K562 (cell line): ENCODE results near the gene OGT. TPM values are rescaled to one million over a fixed set of nuclear protein-coding genes. Genes with fewer than 3 reads are reported as not detected.

Experiments
- ADNP ChIP-seq: fragments of 200-800 bp; sonication (Bioruptor generic); IDR thresholded peaks from 2 replicates; pipeline ENCODE4 v1.6.1; 2016; ENCODE audit warnings: missing genetic modification characterization, missing compliant biosample characterization
- C11orf30 ChIP-seq: fragments of 450-650 bp; IDR thresholded peaks from 2 replicates; pipeline ENCODE4 v1.6.1; 2016; ENCODE audit warnings: low read depth, mild to moderate bottlenecking
- CCAR2 ChIP-seq: fragments of 200-400 bp; formaldehyde crosslinking; IDR thresholded peaks from 2 replicates; pipeline ENCODE4 v1.6.1; 2017; ENCODE audit warnings: mild to moderate bottlenecking, low read depth, low read length
- CEBPB ChIP-seq: fragments of 450-650 bp; IDR thresholded peaks from 2 replicates; pipeline ENCODE4 v1.6.1; 2016; ENCODE audit warnings: missing genetic modification characterization, missing compliant biosample characterization
- E2F3 ChIP-seq: fragments of 250-450 bp; sonication (Bioruptor Pico); IDR thresholded peaks from 2 replicates; pipeline ENCODE4 v1.4.0; 2020; ENCODE audit warnings: mild to moderate bottlenecking
- ELF4 ChIP-seq: fragments of 450-650 bp; formaldehyde crosslinking; IDR thresholded peaks from 2 replicates; pipeline ENCODE4 v1.4.0; 2022; ENCODE audit warnings: missing genetic modification characterization
- FOXA1 ChIP-seq: fragments of 450-650 bp; IDR thresholded peaks from 2 replicates; pipeline ENCODE4 v1.6.1; 2016; ENCODE audit warnings: mild to moderate bottlenecking, borderline replicate concordance
- HDAC1 ChIP-seq, 2 experiments: fragments of 450-650 bp; IDR thresholded peaks; 2 replicates each; pipeline ENCODE4 v1.6.1; 2016 to 2017; ENCODE audit warnings: inconsistent platforms in 1 of 2, mild to moderate bottlenecking in 1 of 2, moderate library complexity in 1 of 2
- HMG20B ChIP-seq: fragments of 250-450 bp; sonication (Bioruptor Pico); IDR thresholded peaks from 2 replicates; pipeline ENCODE4 v1.5.0; 2021; ENCODE audit warnings: mild to moderate bottlenecking
- KLF10 ChIP-seq: fragments of 250-450 bp; sonication (Bioruptor Pico); IDR thresholded peaks from 2 replicates; pipeline ENCODE4 v1.6.1; 2021; ENCODE audit warnings: matching md5 sums
- MBD2 ChIP-seq: sonication (generic); IDR thresholded peaks from 2 replicates; pipeline ENCODE4 v1.6.1; 2016; ENCODE audit warnings: low read depth, borderline replicate concordance
- MTA3 ChIP-seq: fragments of 450-650 bp; formaldehyde crosslinking; IDR thresholded peaks from 2 replicates; pipeline ENCODE4 v1.6.1; 2017; ENCODE audit warnings: mild to moderate bottlenecking, borderline replicate concordance
- NFATC3 ChIP-seq: fragments of 450-650 bp; IDR thresholded peaks from 2 replicates; pipeline ENCODE4 v1.6.1; 2017; ENCODE audit warnings: mild to moderate bottlenecking
- NR1H2 ChIP-seq: sonication (generic); formaldehyde crosslinking; IDR thresholded peaks from 2 replicates; pipeline ENCODE4 v1.4.0; 2020; ENCODE audit warnings: mild to moderate bottlenecking, missing genetic modification reagents
- NR4A1 ChIP-seq, 2 experiments: fragments of 250-450 bp in 1 of 2; fragments of 450-650 bp in 1 of 2; sonication (Bioruptor Pico) in 1 of 2; IDR thresholded peaks; 2 replicates each; pipeline versions ENCODE4 v1.4.0 to v1.6.1; 2016 to 2020; ENCODE audit warnings: mild to moderate bottlenecking in 2 of 2, missing compliant biosample characterization in 1 of 2, missing genetic modification characterization in 1 of 2, moderate library complexity in 1 of 2
- PTBP1 ChIP-seq: fragments of 200-400 bp; formaldehyde crosslinking; IDR thresholded peaks from 2 replicates; pipeline ENCODE4 v1.6.1; 2017; ENCODE audit warnings: low read depth, low read length
- RNF2 ChIP-seq: sonication (generic); IDR thresholded peaks from 2 replicates; pipeline ENCODE4 v1.6.1; 2016
- SRSF7 ChIP-seq: fragments of 200-400 bp; formaldehyde crosslinking; optimal IDR thresholded peaks from 2 replicates; pipeline ENCODE3; 2017; ENCODE audit warnings: mild to moderate bottlenecking, low read depth, low read length
- STAG1 ChIP-seq: sonication (generic); formaldehyde crosslinking; IDR thresholded peaks from 2 replicates; pipeline ENCODE4 v1.5.0; 2020; ENCODE audit warnings: missing genetic modification reagents, borderline replicate concordance
- XRCC3 ChIP-seq: fragments of 450-650 bp; IDR thresholded peaks from 2 replicates; pipeline ENCODE4 v1.6.1; 2017; ENCODE audit warnings: mild to moderate bottlenecking, moderate library complexity
- XRCC4 ChIP-seq: IDR thresholded peaks from one replicate; pipeline ENCODE4 v1.6.1; 2011; ENCODE audit not compliant: insufficient read depth, insufficient read length; ENCODE audit errors: extremely low read depth
- XRCC5 ChIP-seq: fragments of 200-400 bp; formaldehyde crosslinking; IDR thresholded peaks from 2 replicates; pipeline ENCODE4 v1.6.1; 2017; ENCODE audit warnings: low read depth, mild to moderate bottlenecking, low read length
- ZBTB8A ChIP-seq: fragments of 450-650 bp; IDR thresholded peaks from 2 replicates; pipeline ENCODE4 v1.6.1; 2018; ENCODE audit warnings: mild to moderate bottlenecking, moderate library complexity; ENCODE audit not compliant: partially characterized antibody
- ZC3H11A ChIP-seq: IDR thresholded peaks from 2 replicates; pipeline ENCODE4 v1.6.1; 2012; ENCODE audit warnings: low read depth, low read length, improper control_type of control experiment
- ZKSCAN1 ChIP-seq: fragments of 150-350 bp; IDR thresholded peaks from 2 replicates; pipeline ENCODE4 v1.6.1; 2016; ENCODE audit warnings: low read depth, low read length
- ZNF23 ChIP-seq: fragments of 250-450 bp; sonication (Bioruptor Pico); IDR thresholded peaks from 2 replicates; pipeline ENCODE4 v1.4.0; 2020; ENCODE audit warnings: mild to moderate bottlenecking
- ZNF3 ChIP-seq: fragments of 250-450 bp; sonication (Bioruptor Pico); IDR thresholded peaks from 2 replicates; pipeline ENCODE4 v1.5.0; 2021; ENCODE audit warnings: mild to moderate bottlenecking, moderate library complexity
- ZNF311 ChIP-seq: fragments of 250-450 bp; sonication (Bioruptor Pico); IDR thresholded peaks from 2 replicates; pipeline ENCODE4 v1.4.0; 2020; ENCODE audit warnings: mild to moderate bottlenecking, moderate library complexity
- ZNF695 ChIP-seq: fragments of 450-650 bp; formaldehyde crosslinking; IDR thresholded peaks from 2 replicates; pipeline ENCODE4 v1.4.0; 2020; ENCODE audit warnings: mild to moderate bottlenecking, moderate library complexity
- ZNF77 ChIP-seq: fragments of 250-450 bp; sonication (Bioruptor Pico); IDR thresholded peaks from 2 replicates; pipeline ENCODE4 v1.5.0; 2020
- polyA plus RNA-seq, 8 experiments: library from polyadenylated mRNA; depleted of rRNA in 4 of 8; stranded (reverse) in 5 of 8; unstranded in 3 of 8; fragments of >200 nt; fragmentation: Nextera tagmentation in 2 of 8; fragmentation: Illumina TruSeq in 1 of 8; extraction: Ambion mirVana in 2 of 8; extraction: Trizol in 1 of 8; gene quantifications; 2 replicates each; pipeline versions ENCODE4 v1.2.1 to v1.2.3, GENCODE V29; 2011 to 2014; ENCODE audit warnings: inconsistent platforms in 1 of 8, missing spikeins in 1 of 8
- total RNA-seq, 7 experiments: library from RNA; depleted of rRNA in 6 of 7; stranded (reverse); fragments of >200 nt in 6 of 7; fragmentation: Illumina TruSeq in 2 of 7; extraction: Trizol in 2 of 7; gene quantifications; 2 replicates each; pipeline versions ENCODE4 v1.2.1 to v1.2.3, GENCODE V29; 2011 to 2021; ENCODE audit warnings: low replicate concordance in 1 of 7
- TF ChIP-seq, protein P1 (sequence below): sonication (generic); formaldehyde crosslinking; IDR thresholded peaks from 2 replicates; pipeline ENCODE4 v1.8.0; 2022; ENCODE audit warnings: missing genetic modification reagents, mild to moderate bottlenecking, borderline replicate concordance
- TF ChIP-seq, protein P2 (sequence below): sonication (generic); formaldehyde crosslinking; IDR thresholded peaks from 2 replicates; pipeline ENCODE4 v1.8.0; 2022; ENCODE audit warnings: mild to moderate bottlenecking, missing genetic modification reagents

OGT gene
- total and polyA plus RNA-seq, 9 of the 15 experiments (the other 6 are each of a cell fraction or from before 2014, with no cell fraction given), result 38.9 to 347 (median 117) TPM

DNA sequence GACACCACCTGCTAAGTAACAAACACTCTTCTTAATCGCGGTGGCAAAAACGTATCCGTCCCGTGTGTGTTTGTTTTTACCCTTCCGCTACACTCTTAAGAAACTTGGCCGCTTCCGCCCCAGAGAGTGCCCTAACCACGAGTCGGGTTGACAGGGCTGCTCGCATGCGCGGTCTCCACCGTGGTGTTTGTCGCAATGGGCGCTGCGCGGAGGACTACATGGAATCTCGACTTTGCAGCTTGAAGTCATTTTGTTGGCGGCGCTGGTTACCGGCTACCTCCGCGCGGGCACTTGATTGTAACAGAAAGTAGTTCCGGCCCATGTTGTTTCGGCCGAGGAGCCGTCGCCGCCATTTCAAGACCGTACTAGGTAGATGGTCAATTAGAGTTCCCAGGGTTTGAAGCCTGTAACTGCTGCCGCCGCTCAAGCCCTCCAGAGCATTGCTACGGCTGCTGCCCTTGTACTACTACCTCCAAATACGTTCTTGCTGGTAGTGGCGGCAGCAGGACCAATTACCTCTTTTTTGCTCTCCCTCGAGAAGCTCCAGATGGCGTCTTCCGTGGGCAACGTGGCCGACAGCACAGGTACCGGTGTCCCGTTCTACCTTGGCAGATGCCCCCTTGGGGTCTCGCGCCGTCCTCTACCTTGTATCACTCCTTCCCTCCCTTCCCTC, at the start of gene OGT (continued):
- TF ChIP-seq, protein P1, sequence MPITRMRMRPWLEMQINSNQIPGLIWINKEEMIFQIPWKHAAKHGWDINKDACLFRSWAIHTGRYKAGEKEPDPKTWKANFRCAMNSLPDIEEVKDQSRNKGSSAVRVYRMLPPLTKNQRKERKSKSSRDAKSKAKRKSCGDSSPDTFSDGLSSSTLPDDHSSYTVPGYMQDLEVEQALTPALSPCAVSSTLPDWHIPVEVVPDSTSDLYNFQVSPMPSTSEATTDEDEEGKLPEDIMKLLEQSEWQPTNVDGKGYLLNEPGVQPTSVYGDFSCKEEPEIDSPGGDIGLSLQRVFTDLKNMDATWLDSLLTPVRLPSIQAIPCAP, result no peak
- TF ChIP-seq ZNF311 (CRISPR knock-in tag) (no peak), XRCC3 (no peak), ZNF3 (no peak), HDAC1 (IDR thresholded peaks at IDR 0.05) (peak in 1 of 2 experiments; percentile 80; a peak in 2 of 4 replicates), KLF10 (CRISPR knock-in tag) (no peak), CEBPB (tag) (peak; percentile 92), STAG1 (CRISPR knock-in tag) (no peak), ZNF695 (CRISPR knock-in tag) (no peak), NR4A1 (CRISPR knock-in tag; IDR thresholded peaks at IDR 0.05) (no peak), NR4A1 (tag; IDR thresholded peaks at IDR 0.05) (no peak), SRSF7 (no peak), ELF4 (CRISPR knock-in tag) (no peak), MBD2 (peak; percentile 73), CCAR2 (no peak), HMG20B (CRISPR knock-in tag) (no peak), RNF2 (peak; percentile 85), MTA3 (peak; percentile 95), PTBP1 (no peak), E2F3 (CRISPR knock-in tag) (no peak), XRCC4 (no peak), ADNP (tag) (no peak), FOXA1 (no peak), NFATC3 (no peak), ZNF23 (CRISPR knock-in tag) (no peak), ZKSCAN1 (peak; percentile 70; the same call in 1 of the 2 replicates), XRCC5 (peak; percentile 97), ZBTB8A (no peak), ZC3H11A (no peak; the same call in 1 of the 2 replicates), ZNF77 (CRISPR knock-in tag) (no peak), C11orf30 (no peak), NR1H2 (CRISPR knock-in tag) (no peak)
- TF ChIP-seq, protein P2, sequence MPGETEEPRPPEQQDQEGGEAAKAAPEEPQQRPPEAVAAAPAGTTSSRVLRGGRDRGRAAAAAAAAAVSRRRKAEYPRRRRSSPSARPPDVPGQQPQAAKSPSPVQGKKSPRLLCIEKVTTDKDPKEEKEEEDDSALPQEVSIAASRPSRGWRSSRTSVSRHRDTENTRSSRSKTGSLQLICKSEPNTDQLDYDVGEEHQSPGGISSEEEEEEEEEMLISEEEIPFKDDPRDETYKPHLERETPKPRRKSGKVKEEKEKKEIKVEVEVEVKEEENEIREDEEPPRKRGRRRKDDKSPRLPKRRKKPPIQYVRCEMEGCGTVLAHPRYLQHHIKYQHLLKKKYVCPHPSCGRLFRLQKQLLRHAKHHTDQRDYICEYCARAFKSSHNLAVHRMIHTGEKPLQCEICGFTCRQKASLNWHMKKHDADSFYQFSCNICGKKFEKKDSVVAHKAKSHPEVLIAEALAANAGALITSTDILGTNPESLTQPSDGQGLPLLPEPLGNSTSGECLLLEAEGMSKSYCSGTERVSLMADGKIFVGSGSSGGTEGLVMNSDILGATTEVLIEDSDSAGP, result no peak
